ENCODE results near the gene AGBL1.

Gene AGBL1

DNA sequence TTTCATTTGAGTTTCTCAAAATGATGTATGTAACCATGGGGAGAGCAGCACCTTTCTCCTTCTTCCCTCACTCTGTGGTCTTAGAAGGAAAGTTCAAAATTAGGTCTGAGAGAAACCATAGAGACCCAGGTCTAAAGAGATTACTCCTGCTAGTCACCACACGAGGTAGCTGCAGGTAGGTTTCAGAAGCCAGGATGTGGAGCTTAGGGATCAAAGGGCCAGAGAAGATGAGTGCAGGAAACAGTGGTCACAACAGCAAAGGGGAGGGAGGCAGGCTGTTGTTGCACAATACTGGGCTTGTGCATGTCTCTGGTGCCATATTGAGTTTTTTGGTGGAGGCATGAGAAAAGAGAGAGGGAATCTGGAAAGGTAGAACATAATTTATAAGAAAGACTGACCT lies 583.6 kb downstream of the AGBL1 start:
- ChIA-PET CTCF (interaction anchor here (1.1 kb wide), 1 partner anchor 9 kb away, joined by 4 read pairs; no protein-coding TSS in a partner anchor), POLR2A (no interaction called here)
- DNase-seq (ENCODE audit: extremely low spot score), result no peak
- TF ChIP-seq, protein P1, sequence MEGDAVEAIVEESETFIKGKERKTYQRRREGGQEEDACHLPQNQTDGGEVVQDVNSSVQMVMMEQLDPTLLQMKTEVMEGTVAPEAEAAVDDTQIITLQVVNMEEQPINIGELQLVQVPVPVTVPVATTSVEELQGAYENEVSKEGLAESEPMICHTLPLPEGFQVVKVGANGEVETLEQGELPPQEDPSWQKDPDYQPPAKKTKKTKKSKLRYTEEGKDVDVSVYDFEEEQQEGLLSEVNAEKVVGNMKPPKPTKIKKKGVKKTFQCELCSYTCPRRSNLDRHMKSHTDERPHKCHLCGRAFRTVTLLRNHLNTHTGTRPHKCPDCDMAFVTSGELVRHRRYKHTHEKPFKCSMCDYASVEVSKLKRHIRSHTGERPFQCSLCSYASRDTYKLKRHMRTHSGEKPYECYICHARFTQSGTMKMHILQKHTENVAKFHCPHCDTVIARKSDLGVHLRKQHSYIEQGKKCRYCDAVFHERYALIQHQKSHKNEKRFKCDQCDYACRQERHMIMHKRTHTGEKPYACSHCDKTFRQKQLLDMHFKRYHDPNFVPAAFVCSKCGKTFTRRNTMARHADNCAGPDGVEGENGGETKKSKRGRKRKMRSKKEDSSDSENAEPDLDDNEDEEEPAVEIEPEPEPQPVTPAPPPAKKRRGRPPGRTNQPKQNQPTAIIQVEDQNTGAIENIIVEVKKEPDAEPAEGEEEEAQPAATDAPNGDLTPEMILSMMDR (IDR thresholded peaks at IDR 0.05; ENCODE audit: control extremely low read depth, extremely low read depth, low read depth, missing control alignments), result no peak

DNA sequence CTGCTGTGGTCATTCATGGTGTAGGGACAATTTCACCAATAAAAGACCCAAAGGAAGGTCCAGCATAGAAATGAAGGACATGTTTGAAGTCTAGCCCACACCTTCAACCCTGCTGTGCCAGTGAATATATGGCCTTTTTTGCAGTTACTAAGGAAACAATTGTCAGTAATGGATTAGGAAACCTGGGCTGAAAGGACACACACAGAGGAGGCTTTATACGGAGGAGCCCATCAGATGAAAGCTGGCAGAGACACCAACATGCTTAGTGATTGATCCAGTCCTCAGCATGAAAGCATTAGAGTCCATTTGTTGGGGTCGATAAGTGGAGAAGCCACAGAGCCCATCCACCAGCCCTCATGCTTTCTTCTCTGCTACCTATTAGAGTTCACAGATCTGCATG lies 584.3 kb downstream of the AGBL1 start:
- TF ChIP-seq, protein P1 (IDR thresholded peaks at IDR 0.05; ENCODE audit: control extremely low read depth, extremely low read depth, low read depth, missing control alignments), result no peak
- DNase-seq (ENCODE audit: extremely low spot score), result no peak
- CTCF ChIA-PET, result no interaction called here
- POLR2A ChIA-PET, result no interaction called here

DNA sequence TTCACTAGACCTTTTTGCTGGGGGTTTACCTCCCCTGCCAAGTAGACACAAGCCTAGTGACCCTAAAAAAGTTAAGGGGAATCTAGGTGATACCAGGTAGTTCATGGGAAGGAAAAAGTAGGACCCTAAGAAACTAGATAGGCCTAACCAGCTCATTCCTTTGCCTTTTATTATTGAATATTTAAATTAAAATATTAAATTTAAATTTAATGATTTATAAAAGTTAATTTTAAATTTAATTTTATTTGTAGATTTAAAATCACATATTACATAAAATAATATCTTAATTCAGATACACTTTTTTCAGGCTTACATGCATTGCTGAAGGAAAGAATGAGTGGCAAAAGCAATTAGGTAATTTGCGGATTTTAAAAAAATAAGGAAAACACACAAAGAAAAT lies 584.9 kb downstream of the AGBL1 start:
- ChIA-PET POLR2A (no interaction called here), CTCF (no interaction called here)
- no peak for DNase-seq (ENCODE audit: extremely low spot score)
- TF ChIP-seq, protein P1 (IDR thresholded peaks at IDR 0.05; ENCODE audit: control extremely low read depth, extremely low read depth, low read depth, missing control alignments), result no peak

DNA sequence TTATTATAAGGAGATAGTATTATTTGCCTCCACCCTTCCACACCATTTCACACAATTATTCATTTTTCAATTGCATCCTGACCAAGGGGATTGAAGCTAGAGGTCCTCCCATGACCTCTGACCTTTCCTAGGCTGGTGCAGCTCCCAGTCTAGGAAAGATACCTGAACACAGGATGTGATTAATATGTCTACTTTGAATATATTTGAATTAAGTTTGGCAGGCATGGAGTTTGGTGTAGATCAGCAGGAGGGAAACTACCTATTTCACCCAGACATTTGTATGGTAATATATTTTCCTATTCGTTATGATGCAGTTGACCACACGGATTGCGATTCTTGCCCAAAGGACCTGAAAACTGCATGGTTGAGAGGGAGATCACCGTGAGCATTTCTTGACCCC lies 596.3 kb downstream of the AGBL1 start:
- POLR2A ChIA-PET, result no interaction called here
- TF ChIP-seq, protein P1 (IDR thresholded peaks at IDR 0.05; ENCODE audit: control extremely low read depth, extremely low read depth, low read depth, missing control alignments), result no peak
- CTCF ChIA-PET, result no interaction called here
- DNase-seq (ENCODE audit: extremely low spot score), result no peak

DNA sequence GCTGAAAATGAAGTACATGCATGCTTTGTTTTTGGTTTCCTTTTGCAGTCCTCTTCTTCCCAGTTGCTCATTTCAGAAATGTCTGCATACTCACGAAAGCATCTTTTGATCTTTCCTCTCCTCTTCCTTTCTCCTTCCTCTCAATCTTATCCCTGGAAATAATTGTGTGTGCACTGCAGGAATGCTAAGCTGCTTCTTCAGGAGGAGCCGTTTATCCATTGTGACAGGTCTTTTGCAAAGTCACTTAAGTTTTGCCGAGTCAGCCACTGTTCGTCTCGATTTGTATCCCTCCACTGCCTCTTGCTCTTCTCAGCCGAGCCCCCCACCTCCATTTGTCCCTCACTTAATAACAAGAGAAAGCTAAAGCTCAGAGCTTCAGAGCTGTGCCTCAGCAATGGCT lies 597.6 kb downstream of the AGBL1 start:
- ChIA-PET CTCF (no interaction called here), POLR2A (no interaction called here)
- TF ChIP-seq, protein P1 (IDR thresholded peaks at IDR 0.05; ENCODE audit: control extremely low read depth, extremely low read depth, low read depth, missing control alignments), result no peak
- DNase-seq (ENCODE audit: extremely low spot score), result no peak

DNA sequence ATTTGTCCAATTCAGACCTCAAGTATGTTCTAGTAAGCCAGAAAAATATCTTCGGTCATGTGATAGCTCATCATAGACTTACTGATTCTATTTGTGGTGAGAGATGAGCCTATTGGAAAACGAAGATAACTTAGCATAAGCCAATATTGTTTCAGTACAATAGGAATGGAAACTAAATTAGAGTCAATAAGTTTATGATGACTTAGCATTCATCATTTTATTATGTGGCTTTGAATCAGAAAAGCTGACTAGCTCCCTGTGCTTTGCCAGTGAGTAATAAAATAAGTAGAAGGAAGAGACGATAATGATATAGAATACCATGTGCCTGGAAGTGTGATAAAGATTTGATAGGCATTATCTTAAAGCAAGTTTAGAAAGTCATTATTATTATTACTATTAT lies 605.6 kb downstream of the AGBL1 start:
- ChIA-PET POLR2A (no interaction called here), CTCF (no interaction called here)
- DNase-seq (ENCODE audit: extremely low spot score), result no peak
- TF ChIP-seq, protein P1 (IDR thresholded peaks at IDR 0.05; ENCODE audit: control extremely low read depth, extremely low read depth, low read depth, missing control alignments), result no peak

DNA sequence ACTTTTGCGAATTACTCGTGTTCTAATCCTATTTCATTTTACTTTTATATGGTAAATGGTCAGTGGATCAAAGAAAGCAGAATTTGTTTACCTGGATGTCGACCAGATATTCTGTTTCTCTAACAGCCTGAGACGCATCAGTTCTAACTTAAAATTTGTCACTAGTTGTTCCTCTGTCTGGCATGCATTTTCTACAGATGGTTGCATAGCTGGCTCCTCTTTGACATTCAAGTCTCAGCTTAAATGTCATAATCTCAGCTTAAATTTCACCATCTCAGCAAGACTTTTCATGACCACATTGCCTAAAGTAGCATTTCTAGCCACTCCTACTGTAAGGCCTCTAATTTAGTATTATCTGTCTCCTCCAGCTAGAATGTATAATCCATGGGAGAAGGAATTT lies 609.3 kb downstream of the AGBL1 start:
- POLR2A ChIA-PET, result no interaction called here
- TF ChIP-seq, protein P1 (IDR thresholded peaks at IDR 0.05; ENCODE audit: control extremely low read depth, extremely low read depth, low read depth, missing control alignments), result no peak
- CTCF ChIA-PET, result no interaction called here
- DNase-seq (ENCODE audit: extremely low spot score), result no peak

Measured in GM10248 (cell line).